Measurements from ENCODE around the gene SLC35B2. TPM values are rescaled to one million over a fixed set of nuclear protein-coding genes. Genes with fewer than 3 reads are reported as not detected.

The SLC35B2 gene
- total RNA-seq, 4 donors from 2014 or later: 10.7 to 35.2 (median 26.5) TPM

- DNase-seq: no peak
- no peaks in the 10 kb centered on the region for H3K36me3 ChIP-seq
- H3K9me3 ChIP-seq: no peaks in the 10 kb centered on the region
- H3K27ac ChIP-seq: no peak overlapping the region
- H3K4me1 ChIP-seq: peaks cover 0 to 28% (median 8%) of the 10 kb centered on the region in 4 donors
- TF ChIP-seq POLR2A (IDR thresholded peaks at IDR 0.05): no peak
- TF ChIP-seq CTCF (IDR thresholded peaks at IDR 0.05): no peak
- H3K4me3 ChIP-seq: no peak overlapping the region
- no peaks in the 10 kb centered on the region for H3K27me3 ChIP-seq
Measured at GRCh38 chr6:44214307-44214706, 43.0 kb downstream of the SLC35B2 start.

DNA sequence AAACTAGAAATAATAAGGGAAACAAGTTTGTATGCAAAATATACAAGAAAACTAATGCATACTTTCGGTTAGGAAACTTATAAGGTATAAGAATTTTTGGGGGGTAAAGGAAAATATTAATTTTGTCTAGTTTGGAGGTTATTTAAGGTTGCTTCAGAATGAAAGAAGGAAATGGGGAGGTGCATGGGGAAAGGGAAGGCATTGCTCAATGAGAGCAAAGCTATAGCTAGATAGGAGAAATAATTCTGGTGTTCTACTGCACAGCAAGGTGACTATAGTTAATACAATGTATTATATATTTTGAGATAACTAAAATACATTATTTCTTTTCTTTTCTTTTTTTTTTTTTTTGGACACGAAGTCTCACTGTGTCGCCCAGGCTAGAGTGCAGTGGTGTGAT, 46.0 kb downstream of the SLC35B2 start:
- TF ChIP-seq POLR2A (IDR thresholded peaks at IDR 0.05) (no peak), CTCF (IDR thresholded peaks at IDR 0.05) (no peak)
- no peaks in the 10 kb centered on the region for H3K9me3 ChIP-seq
- no peaks in the 10 kb centered on the region for H3K27me3 ChIP-seq
- no peak overlapping the region for H3K27ac ChIP-seq
- no peaks in the 10 kb centered on the region for H3K4me1 ChIP-seq
- DNase-seq: no peak
- no peak overlapping the region for H3K4me3 ChIP-seq
- no peaks in the 10 kb centered on the region for H3K36me3 ChIP-seq

DNA sequence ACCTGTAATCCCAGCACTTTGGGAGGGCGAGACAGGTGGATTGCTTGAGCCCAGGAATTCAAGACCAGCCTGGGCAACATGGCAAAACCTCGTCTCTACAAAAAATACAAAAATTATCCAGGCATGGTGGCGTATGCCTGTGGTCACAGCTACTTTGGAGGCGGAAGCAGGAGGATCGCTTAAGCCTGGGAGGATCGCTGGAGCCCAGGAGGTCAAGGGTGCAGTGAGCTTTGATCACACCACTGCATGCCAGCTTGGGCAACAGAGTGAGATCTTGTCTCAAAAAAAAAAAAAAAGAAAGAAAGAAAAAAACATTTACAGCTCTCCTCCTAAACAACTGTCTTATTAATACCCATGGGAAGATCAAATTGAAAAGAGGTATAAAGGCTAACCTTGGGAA, 49.4 kb downstream of the SLC35B2 start:
- Histone ChIP-seq H3K4me3 (no peak overlapping the region), H3K9me3 (no peaks in the 10 kb centered on the region), H3K27ac (no peak overlapping the region), H3K27me3 (no peaks in the 10 kb centered on the region), H3K36me3 (no peaks in the 10 kb centered on the region), H3K4me1 (no peaks in the 10 kb centered on the region)
- TF ChIP-seq CTCF (IDR thresholded peaks at IDR 0.05): no peak
- TF ChIP-seq POLR2A (IDR thresholded peaks at IDR 0.05): no peak
- no peak for DNase-seq

Small RNAs within 50 kb of the gene (small RNA-seq; reads per million reads assigned to genes)
- gene RN7SL811P: 0 reads per million in 2 donors

Other genes with a start within 250 kb of the SLC35B2 start
- 10 to 100 TPM; 35.5 to 51.1 (median 42.6) TPM for gene MRPL14, start 130.1 kb downstream of the SLC35B2 start, total RNA-seq
- 10 to 100 TPM; 56.9 to 92.1 (median 81.9) TPM for gene TMEM63B, start 130.0 kb downstream of the SLC35B2 start, total RNA-seq
- gene CAPN11, start 98.7 kb downstream of the SLC35B2 start, total RNA-seq: 10 to 100 TPM in 1 of 4 donors, 1 to 10 TPM in 1, under 1 TPM in 1, not detected in 1; 0.67 to 16.5 (median 4.9) TPM
- gene MYMX, start 40.6 kb downstream of the SLC35B2 start, total RNA-seq: not detected
- gene SLC29A1, start 33.9 kb downstream of the SLC35B2 start, total RNA-seq: 10 to 100 TPM in 3 of 4 donors, 1 to 10 TPM in 1; 4.4 to 25.6 (median 19.5) TPM
- 100 to 1,000 TPM; 181 to 330 (median 254) TPM for gene HSP90AB1, start 10.4 kb downstream of the SLC35B2 start, total RNA-seq
- gene NFKBIE, start 8.0 kb upstream of the SLC35B2 start, total RNA-seq: 10 to 100 TPM; 16.9 to 36.3 (median 24.9) TPM
- under 1 TPM in 2 of 4 donors, not detected in 2; 0.27 to 0.57 TPM for gene TMEM151B, start 12.9 kb upstream of the SLC35B2 start, total RNA-seq
- 10 to 100 TPM; 31.5 to 54.7 (median 37.6) TPM for gene AARS2, start 55.8 kb upstream of the SLC35B2 start, total RNA-seq
- gene SPATS1, start 85.1 kb upstream of the SLC35B2 start, total RNA-seq: not detected
- 10 to 100 TPM in 3 of 4 donors, 1 to 10 TPM in 1; 9.9 to 23.1 (median 15.3) TPM for gene CDC5L, start 130.2 kb upstream of the SLC35B2 start, total RNA-seq